Calu3 (cell line): ENCODE results near the gene POLR2A. TPM values are rescaled to one million over a fixed set of nuclear protein-coding genes. Genes with fewer than 3 reads are reported as not detected.
A peak's percentile ranks its signal among the peaks of the same experiment; 100 is the strongest.

ENCODE experiments used
- BruUV-seq: library from RNA; stranded (reverse); fragments of 400-500 nt; replicated peaks from 2 replicates; lab custom pipeline; 2021; lab: Mats Ljungman, UMichigan
- CTCF ChIA-PET: fragments of 300-600 bp; sonication (Branson Sonifier 250); formaldehyde crosslinking; loops from one replicate; lab custom pipeline; 2022; ENCODE audit warnings: antibody characterized with exemption; lab: Charles Lee
- DNase-seq: peaks from one replicate; pipeline ENCODE4 v3.0.0; 2022
- H3K27ac Mint-ChIP-seq: one replicate; pipeline ENCODE4 v1.8.0; 2022; ENCODE audit warnings: mixed read lengths; ENCODE audit not compliant: unreplicated experiment
- H3K27me3 Mint-ChIP-seq: one replicate; pipeline ENCODE4 v1.8.0; 2022; ENCODE audit warnings: mixed read lengths; ENCODE audit not compliant: unreplicated experiment
- H3K36me3 Mint-ChIP-seq: one replicate; pipeline ENCODE4 v1.8.0; 2022; ENCODE audit warnings: mild to moderate bottlenecking, moderate library complexity, mixed read lengths; ENCODE audit not compliant: insufficient read depth, unreplicated experiment
- H3K4me1 Mint-ChIP-seq: one replicate; pipeline ENCODE4 v1.8.0; 2022; ENCODE audit warnings: mild to moderate bottlenecking, low read depth, mixed read lengths; ENCODE audit not compliant: unreplicated experiment
- H3K4me3 Mint-ChIP-seq: one replicate; pipeline ENCODE4 v1.8.0; 2022; ENCODE audit warnings: mild to moderate bottlenecking, low read depth, moderate library complexity, mixed read lengths; ENCODE audit not compliant: unreplicated experiment
- H3K9me3 Mint-ChIP-seq: one replicate; pipeline ENCODE4 v1.8.0; 2022; ENCODE audit warnings: low read depth, mixed read lengths; ENCODE audit not compliant: unreplicated experiment
- CTCF ChIP-seq: fragments of 200-600 bp; IDR thresholded peaks from one replicate; pipeline ENCODE4 v1.8.0; 2022; ENCODE audit warnings: antibody characterized with exemption; ENCODE audit not compliant: unreplicated experiment
- intact Hi-C: fragments of 100-400 bp; cut with micrococcal nuclease; formaldehyde crosslinking; loops from one replicate; pipeline ENCODE4 v1.10.0; 2022; ENCODE audit not compliant: unreplicated experiment
- total RNA-seq: library from RNA; stranded (reverse); gene quantifications from 2 replicates; pipeline ENCODE4 v1.2.3, GENCODE V29; 2022

POLR2A gene
- total RNA-seq, 1 experiment from 2014 or later = 89.0 TPM

- no peak for TF ChIP-seq CTCF
- intact Hi-C loops = no loop called here
- CTCF ChIA-PET = interaction anchor here (0.7 to 4.2 kb wide), 2 partner anchors 45 to 47 kb away, joined by 3 to 33 read pairs; partner anchors contain the start of gene TNFSF13
- H3K4me3 Mint-ChIP-seq = no peak overlapping the region
- H3K4me1 Mint-ChIP-seq = no peaks in the 10 kb centered on the region
- no peak for DNase-seq
- no peaks in the 10 kb centered on the region for H3K27me3 Mint-ChIP-seq
- H3K36me3 Mint-ChIP-seq = peaks cover 34% of the 10 kb centered on the region
- no peak overlapping the region for H3K27ac Mint-ChIP-seq
- no peaks in the 10 kb centered on the region for H3K9me3 Mint-ChIP-seq
- BruUV-seq = no TSS peak
These were observed 28.8 kb downstream of the POLR2A start for GRCh38 chr17:7512824-7513540.

GRCh38 chr17:7513850-7514419 lies 29.8 kb downstream of the POLR2A start:
- Mint-ChIP-seq H3K27me3 (no peaks in the 10 kb centered on the region), H3K4me3 (no peak overlapping the region), H3K4me1 (no peaks in the 10 kb centered on the region), H3K27ac (no peak overlapping the region), H3K36me3 (peaks cover 27% of the 10 kb centered on the region), H3K9me3 (no peaks in the 10 kb centered on the region)
- CTCF ChIA-PET = interaction anchor here (0.7 to 4.2 kb wide), 3 partner anchors 24 to 46 kb away, joined by 3 to 33 read pairs (median 4); partner anchors contain the start of gene TNFSF13
- no peak for TF ChIP-seq CTCF
- intact Hi-C loops = loop anchor here (1.0 kb wide), 1 partner anchor 47 kb away; the partner anchor contains the start of gene SENP3
- no TSS peak for BruUV-seq
- DNase-seq = no peak

GRCh38 chr17:7515911-7516610 lies 31.9 kb downstream of the POLR2A start:
- Mint-ChIP-seq H3K9me3 (no peaks in the 10 kb centered on the region), H3K27ac (no peak overlapping the region), H3K4me3 (no peak overlapping the region), H3K36me3 (peaks cover 19% of the 10 kb centered on the region), H3K4me1 (no peaks in the 10 kb centered on the region), H3K27me3 (no peaks in the 10 kb centered on the region)
- no TSS peak for BruUV-seq
- intact Hi-C loops = no loop called here
- peak; percentile 19 for DNase-seq
- no peak for TF ChIP-seq CTCF
- CTCF ChIA-PET = interaction anchor here (0.6 to 4.2 kb wide), 3 partner anchors 9 to 44 kb away, joined by 3 to 33 read pairs (median 5); no protein-coding TSS in a partner anchor

- H3K27me3 Mint-ChIP-seq = no peaks in the 10 kb centered on the region
- BruUV-seq = no TSS peak
- intact Hi-C loops = no loop called here
- H3K4me1 Mint-ChIP-seq = no peaks in the 10 kb centered on the region
- H3K4me3 Mint-ChIP-seq = no peak overlapping the region
- H3K27ac Mint-ChIP-seq = no peak overlapping the region
- CTCF ChIA-PET = interaction anchor here (0.7 kb wide), 1 partner anchor 51 kb away, joined by 4 read pairs; no protein-coding TSS in a partner anchor
- no peaks in the 10 kb centered on the region for H3K36me3 Mint-ChIP-seq
- TF ChIP-seq CTCF = peak; percentile 7
- no peak for DNase-seq
- H3K9me3 Mint-ChIP-seq = no peaks in the 10 kb centered on the region
These were observed 38.9 kb downstream of the POLR2A start for GRCh38 chr17:7523033-7523432.
